ENCODE data around the gene FREM3.
A peak's percentile ranks its signal among the peaks of the same experiment; 100 is the strongest.

Gene FREM3

DNA sequence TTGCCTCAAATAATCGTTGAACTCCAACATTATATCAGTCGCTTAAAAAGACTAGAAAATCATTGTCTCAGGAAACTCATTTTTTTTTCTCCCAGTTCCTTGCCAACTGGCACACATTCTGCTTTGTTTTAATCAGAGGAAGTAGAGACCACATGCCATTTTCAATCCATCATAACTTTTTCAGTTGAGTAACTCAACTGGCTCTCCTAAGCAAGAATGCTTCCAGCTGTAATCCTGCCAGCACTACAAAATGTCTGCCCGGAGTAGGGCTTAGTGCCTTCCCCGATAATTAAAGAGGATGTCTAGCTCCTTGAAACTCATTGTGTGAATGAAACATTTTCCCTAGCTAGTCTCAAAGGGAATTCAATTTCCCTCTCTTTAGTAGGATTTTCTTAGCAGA lies 33.0 kb downstream of the FREM3 start:
- no peak for DNase-seq (ENCODE audit: low read depth in 2 of 2)

DNA sequence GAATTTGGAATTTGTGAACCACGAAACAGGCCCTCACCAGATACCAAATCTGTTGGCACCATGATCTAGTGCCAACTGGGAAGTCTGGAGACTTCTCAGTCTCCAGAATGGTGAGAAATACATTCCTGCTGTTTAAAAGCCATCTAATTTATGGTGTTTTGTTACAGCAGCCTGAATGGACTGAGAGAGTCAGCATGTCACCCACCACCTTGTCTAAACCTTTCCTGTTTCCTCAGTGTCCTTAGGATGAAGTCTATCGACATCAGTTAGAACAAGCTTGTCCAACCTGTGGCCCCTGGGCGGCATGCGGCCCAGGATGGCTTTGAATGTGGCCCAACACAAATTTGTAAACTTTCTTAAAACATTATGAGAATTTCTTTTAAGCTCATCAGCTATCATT lies 42.1 kb downstream of the FREM3 start:
- DNase-seq (ENCODE audit: low read depth in 2 of 2), result no peak

DNA sequence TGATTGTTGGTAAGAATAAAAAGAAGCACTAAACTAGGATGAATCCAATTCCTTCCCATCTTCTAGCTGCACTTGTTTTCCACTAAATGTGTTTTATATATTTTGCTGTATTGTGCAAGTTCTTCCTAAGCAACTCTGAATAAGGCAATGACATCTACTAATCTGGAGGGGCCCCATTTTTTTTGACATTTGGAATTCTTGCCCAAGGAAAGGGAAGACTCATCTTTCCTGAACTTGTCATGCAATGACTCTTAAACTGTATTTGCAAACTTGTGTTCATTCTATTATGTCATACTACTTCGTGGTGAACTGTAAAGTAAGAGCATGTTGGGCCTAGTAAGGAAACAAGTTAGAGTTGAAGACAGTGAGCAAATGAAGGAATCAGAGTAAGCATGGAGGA lies 45.9 kb downstream of the FREM3 start:
- DNase-seq (ENCODE audit: low read depth in 2 of 2), result no peak

DNA sequence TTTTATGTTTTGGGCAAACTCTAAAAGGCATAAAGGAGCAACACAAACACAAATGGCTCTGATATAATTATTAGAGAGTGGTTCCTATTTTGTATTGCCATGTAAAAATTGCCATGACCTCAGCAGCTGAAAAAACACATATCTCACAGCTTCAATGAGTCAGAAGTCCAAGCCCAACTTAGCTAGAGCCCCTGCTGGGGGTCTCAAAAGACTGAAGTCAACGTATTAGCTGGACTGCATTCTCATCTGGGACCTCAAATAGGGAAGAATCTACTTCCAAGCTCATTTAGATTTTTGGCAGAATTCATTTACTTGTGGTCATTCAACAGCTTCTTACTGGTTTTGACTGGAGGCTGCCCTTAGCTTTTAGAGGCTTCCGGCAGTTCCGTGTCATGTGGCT lies 47.4 kb downstream of the FREM3 start:
- DNase-seq (ENCODE audit: low read depth in 2 of 2), result no peak

DNA sequence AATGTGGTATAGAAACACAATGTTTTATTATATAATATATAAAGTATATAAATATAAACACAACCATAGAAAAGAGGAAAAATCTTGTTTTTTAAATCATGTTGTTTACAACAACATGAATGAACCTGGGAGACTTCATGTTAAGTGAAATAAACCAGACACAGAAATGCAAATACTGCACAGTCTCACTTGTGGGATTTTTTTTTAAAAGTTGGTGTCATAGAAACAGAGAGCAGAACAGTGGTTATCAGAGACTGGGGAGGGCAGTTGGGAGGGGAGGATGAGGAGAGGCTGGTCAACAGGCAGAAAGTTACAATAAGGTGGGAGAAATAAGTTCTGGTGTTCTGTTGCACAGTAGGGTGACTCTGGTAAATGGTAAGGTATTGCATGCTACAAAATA lies 57.1 kb downstream of the FREM3 start:
- no peak for DNase-seq (ENCODE audit: low read depth in 2 of 2)

DNA sequence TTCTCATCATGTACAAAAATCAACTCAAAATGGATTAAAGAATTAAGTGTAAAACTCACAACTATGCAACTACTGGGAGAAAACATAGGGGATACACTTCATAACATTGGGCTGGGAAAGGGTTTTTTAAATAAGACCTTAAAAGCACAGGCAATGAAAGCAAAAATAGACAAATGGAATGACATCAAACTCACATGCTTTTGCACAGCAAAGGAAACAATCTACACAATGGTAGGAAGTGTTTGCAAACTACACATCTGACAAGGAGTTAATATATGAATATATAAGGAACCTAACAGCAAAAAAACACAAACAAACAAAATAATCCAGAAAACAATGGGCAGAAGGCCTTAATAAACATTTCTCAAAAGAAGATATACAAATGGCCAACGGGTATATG lies 57.9 kb downstream of the FREM3 start:
- no peak for DNase-seq (ENCODE audit: low read depth in 2 of 2)

DNA sequence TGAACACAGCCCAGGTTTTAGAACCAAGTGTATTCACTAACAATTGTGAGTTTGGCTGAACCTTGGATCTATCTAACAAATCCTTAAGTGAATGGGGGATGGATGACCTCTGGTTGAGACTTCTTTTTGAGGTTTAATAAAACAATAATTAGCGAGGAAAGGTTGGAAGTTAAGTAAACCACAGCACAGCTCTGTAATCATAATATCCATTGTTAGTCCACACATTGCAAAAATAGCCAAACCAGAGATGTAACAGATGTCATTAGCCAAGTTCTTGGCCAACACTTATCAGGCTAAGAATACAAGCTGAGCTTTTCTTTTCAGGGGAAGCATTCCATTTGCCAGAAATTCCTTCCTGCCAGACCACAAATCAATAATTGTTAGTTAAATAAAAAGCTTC lies 59.1 kb downstream of the FREM3 start:
- no peak for DNase-seq (ENCODE audit: low read depth in 2 of 2)

DNA sequence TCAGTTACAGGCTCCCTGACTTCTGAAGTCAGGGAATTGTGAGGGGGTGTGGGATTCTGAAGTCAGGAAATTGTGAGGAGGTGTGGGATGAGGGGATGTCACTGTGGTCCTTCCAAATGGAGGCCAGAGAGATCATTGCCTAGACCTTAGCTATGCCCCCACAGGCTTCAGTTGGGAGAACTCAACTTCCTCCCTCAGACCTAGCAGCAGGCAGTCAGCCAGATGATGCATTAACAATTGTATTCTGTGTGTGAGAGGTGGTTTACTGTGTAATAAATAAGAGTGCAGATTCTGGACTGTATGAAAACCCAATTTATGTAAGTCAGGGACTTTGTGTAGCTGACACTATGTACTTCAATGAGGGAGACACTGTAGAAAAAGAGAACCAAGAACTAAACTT lies 65.7 kb downstream of the FREM3 start:
- no peak for DNase-seq (ENCODE audit: low read depth in 2 of 2)

DNA sequence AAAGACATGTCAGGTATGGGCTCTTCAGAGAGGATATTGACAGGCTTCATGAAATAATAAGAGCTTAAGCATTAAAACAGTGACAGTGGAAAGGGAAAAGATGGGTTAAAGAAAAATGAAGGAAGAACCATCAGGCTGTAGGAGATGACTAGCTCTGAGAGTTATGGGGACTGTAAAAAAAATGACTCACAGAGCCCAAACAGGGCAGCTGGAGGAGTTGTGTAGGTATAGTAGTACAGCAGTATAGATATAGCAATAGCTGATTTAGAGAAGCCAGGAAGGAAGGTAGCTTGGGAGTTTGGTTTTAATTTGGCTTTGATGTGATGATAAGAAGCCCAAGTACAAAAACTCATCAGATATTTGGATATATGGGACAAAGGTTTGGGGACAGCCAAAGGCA lies 66.6 kb downstream of the FREM3 start:
- no peak for DNase-seq (ENCODE audit: low read depth in 2 of 2)

DNA sequence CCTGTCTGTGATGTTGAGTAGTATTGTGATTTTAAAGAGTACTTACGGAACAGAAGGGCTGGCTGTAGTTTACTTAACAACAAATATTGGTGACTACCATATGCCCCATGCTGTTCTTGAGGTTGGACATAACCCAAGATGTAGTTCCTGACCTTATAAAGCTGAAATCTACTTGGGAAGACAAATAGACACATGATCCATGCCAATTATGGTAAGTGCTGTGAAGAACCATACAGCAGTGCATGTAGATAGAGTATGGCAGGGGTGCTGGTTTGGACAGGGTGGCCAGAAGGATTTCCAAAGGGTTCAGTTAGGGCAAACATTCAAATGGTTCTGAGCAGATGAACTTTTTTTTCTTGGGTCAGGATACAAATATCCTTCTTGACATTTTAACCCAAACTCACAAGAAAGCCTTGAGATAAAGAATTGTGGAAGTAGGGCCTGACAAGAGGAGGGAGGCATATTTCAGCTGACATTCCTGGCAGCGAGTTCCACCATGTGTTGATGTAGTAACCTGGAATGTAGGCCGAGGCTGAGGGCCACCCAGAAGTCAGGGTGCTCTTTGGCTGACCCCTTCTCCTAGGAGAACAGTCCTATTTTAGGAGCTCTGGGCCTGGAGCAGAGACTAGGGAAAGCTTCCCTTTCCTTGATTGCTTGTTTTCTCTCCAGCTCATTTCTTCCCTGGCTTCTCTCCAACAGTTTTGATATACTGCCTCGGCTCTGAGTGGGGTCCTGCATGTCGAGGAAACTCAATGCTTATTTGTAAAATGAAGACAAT lies 74.2 kb downstream of the FREM3 start:
- no peak for DNase-seq (ENCODE audit: low read depth in 2 of 2)

DNA sequence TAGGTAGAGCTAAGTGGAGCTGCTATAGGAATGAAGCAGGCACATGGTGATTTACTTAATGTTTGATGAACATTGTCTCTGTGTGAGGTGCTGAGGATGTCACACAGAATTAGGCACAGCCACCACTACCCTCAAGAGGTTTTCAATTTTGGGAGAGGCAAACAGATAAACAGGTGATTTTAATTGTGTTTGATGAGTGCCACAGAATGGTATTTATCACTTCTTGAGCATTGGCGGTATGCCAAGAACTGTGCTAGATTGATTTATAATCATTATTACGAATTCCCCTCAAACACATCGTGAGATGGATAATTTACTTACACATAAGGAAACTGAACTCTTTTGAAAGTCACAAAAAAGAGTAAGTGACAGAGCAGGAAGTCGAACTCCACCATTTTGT lies 74.8 kb downstream of the FREM3 start:
- DNase-seq (ENCODE audit: low read depth in 2 of 2), result no peak

DNA sequence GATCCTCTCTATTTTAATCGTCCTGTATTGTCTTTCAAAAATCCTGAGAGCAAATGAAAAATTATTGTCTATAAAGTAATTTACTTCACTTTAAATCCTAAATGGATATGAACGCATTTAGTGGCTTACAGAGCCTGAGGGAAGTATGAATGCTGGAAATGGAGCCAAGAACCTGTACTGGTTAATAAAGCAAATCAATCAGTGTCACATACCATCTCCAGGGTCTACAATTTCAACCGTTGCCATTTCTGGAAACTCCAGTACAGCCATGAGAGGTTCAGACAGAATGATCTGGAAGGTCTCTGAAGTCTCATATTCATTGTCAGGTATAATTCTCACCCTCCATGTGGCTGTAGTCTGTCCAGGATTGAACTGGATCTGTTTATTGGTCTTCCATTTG lies 76.6 kb downstream of the FREM3 start:
- DNase-seq (ENCODE audit: low read depth in 2 of 2), result no peak

DNA sequence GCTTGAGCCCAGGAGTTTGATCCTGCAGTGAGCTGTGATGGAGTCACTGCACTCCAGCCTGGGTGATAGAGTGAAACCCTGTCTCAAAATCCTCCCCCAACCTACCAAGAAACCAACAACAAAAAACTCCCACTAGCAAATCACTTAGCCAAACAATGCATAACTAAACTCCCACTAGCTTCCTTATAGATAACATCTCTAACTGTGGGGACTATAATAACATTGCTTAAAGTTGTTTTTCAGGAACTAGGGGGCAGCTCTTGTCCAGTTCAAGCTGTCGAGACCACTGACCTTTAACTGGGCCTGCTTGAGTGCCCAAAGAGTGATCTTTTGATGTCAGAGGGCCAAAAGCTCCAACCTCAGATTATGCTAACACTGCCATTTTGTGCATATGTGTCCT lies 81.7 kb downstream of the FREM3 start:
- DNase-seq (ENCODE audit: low read depth in 2 of 2), result no peak

DNA sequence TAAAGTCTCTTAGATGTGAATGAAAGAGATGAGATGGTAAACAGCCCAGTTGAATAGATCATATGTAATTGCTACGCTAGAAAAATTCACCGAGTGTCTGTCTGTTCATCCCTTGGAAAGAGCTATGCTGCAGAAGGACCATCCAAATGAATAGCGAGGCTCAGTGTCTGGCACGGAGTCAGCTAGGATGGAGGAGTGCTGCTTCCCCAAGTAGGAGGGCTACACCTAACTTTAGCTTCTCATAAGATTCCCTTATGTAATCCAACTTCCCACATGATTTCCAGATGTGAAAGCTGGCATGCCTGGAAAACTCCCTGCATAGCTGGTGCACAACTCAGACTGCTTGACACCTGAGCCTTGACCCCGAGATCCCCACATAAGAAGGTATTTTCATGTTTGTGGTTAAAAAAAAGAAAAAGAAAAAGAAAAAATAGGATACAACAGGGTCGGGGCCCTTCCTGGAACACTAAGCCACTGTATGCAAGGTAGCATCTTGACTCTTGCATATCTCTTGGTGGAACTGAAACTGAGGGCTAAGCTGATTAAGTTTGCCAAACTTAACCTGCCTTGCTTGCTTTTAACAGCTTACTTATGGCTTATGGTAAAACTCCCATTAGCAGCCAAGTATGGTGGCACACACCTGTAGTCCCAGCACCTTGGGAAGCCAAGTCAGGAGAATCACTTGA lies 82.3 kb downstream of the FREM3 start:
- DNase-seq (ENCODE audit: low read depth in 2 of 2), result no peak

DNA sequence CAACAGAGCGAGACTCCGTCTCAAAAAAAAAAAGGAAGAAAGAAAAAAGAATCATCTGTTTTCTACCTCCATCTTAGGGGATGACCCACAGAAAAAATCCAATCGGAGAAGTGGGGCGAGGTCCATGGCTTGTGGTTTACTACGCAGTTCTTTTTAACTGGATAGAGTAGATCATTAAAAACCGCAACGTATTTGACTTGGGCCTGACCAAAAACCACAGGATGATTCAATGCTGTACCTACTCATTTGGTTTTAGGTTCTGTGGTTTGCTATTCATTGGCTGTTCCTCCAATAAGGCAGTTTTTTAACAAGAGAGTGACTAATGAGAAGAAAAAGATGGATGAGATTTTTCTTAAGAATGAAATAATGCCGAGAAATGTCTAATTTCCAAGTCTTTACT lies 83.7 kb downstream of the FREM3 start:
- DNase-seq (ENCODE audit: low read depth in 2 of 2), result peak in 1 of 2 donors; percentile 0

DNA sequence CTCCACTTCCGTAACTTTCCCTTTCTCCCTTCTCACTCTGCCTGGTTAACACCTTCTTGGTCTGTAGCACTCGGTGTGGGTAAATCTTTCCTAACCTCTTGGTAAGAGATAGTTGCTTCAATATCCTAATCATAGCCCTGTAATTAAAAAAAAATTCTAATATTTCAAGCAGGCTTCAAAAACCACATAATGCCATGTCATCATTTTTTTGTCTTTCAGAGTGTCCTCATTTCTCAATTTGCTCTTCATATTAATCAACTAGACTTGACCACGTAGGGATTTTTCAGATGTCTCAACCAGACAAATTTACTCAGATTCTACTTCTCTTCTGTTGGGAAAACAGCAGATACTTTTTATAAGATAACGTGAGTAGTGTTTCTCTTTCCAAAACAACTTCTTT lies 91.0 kb downstream of the FREM3 start:
- DNase-seq (ENCODE audit: low read depth in 2 of 2), result no peak

DNA sequence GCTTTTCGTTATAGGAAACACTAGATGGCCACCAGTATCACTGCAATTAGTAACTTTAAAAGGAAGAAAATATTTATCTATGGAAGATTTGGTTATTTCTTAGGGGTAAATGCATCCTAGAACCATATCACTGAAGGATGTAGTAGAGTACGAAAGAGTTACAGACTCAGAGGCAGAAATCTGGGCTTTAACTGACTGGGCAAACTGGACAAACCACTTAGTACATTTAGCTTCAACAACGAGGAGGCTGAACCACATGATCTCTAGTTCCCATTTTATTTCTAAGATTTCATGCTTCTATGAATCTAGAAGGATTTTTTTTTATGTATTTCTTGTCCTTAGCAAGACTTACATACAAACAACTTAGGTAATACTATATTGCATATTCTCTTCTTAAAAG lies 94.0 kb downstream of the FREM3 start:
- DNase-seq (ENCODE audit: low read depth in 2 of 2), result no peak

DNA sequence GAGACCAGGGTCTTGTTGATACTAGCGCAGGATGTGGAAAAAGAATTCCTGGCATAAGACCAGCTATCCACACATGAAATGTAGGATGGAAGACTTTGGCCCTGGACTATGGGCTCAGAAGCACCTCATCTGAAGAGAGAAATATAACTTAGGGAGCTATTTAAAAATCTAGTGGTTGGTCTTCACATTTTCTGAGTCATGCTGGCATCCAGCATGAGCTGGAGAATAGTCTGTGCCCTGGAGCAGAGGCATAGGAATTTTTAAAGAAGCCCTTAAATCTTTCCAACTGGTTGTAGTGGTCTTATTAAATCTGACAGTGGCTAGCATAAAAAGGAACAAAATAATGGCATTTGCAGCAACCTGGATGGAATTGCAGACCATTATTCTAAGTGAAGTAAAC lies 100.6 kb downstream of the FREM3 start:
- no peak for DNase-seq (ENCODE audit: low read depth in 2 of 2)

DNA sequence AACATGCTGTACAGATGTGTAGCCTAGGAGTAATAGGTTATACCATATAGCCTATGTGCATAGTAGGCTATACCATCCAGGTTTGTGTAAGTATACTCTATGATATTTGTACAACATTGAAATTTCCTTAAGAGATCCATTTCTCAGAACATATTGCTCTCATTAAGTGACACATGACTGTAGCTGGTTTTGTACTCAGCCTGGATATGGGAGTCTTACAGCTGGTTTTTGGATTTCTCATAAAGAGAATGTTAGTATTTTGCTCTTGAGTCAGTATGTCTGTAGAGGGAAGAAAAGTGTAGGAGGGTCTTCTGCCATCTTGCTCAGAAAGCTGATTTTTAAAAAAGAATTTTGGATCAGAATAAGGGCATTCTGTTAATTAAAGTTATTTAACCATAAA lies 101.7 kb downstream of the FREM3 start:
- no peak for DNase-seq (ENCODE audit: low read depth in 2 of 2)

DNA sequence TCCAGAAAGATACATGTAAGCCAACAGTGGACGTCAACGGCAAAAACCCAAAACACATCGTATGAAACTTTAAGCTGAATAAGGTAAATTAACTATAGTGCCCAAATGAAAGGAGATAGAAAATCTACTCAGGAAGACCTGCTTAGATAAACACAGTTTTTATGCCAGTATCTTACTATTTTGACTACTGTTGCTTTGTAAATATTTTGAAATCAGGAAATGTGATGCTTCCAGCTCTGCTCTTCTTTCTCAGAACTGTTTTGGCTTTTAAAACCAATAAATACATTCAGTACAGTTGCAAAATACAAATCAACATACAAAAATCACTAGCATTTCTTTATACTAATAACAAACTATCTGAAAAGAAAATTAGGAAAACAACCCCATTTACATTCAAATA lies 103.2 kb downstream of the FREM3 start:
- no peak for DNase-seq (ENCODE audit: low read depth in 2 of 2)

DNA sequence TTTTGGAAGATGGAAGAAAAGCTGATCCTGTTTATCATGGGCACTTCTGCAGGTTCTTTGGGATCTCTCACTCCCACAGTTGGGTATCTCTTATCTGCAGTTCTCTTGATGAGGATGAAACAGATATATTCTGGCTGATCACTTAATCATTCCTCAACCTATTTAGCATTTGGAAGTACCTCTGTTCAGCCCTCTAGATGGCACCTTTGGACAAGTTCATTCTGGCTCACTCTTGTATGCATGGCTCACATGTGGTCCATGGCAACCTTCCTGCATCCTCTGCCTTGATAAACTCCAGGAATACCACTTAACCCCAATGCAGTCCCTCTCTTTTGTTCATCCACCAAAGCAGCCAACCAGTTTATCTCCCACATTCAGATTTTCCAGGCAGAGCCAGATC lies 112.8 kb downstream of the FREM3 start:
- no peak for DNase-seq (ENCODE audit: low read depth in 2 of 2)

DNA sequence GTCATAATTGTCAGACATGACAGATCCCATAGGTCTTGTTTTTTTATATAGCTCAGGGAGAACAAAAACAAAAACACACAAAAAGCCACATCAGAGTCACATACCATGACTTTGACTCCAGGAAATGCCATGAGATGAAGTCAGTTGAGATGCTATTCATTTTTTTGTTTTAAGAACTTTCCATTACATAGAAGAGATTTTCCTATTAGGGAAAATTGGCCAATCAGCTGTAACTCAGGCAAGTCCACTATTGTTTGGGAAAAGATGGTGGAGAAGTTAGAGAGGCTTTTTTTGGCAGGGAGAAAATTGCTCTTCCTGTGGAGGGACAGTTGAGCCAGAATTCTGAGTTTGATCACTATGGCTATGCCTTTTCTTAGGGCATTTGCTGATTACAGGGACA lies 114.4 kb downstream of the FREM3 start:
- DNase-seq (ENCODE audit: low read depth in 2 of 2), result no peak

DNA sequence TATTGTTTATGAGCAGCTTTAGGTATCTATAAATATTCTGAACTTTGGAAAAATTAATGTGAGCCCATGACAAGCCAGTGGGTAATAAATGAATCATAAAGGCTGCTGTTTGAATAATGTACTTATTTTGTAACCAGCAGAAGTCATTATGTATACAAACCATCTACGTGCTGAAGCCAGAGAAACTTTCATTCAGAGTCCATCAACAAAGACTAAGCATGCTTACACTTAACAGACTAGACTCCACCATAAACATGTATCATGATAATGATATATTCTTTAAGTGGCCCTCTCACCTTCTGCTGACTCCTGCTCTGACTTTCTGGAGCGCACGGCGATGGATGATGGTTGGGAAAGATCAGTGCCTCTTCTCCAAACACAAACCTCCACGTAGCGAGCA lies 114.9 kb downstream of the FREM3 start:
- no peak for DNase-seq (ENCODE audit: low read depth in 2 of 2)

Measured in stimulated activated CD4-positive, alpha-beta T cell treated with anti-CD3 and anti-CD28 coated beads, Interleukin-4, amount 100 ng/mL, for 48 hours (primary cell).